Mucosa of descending colon (tissue), 3 donors: ENCODE results near the gene ITGB1. TPM values are rescaled to one million over a fixed set of nuclear protein-coding genes. Genes with fewer than 3 reads are reported as not detected.
"Not testable (repeated sequence)": the region's sequence is repeated elsewhere in the genome, so short reads cannot be mapped to it uniquely, and the experiment has no call there.

Experiments
- ATAC-seq: fragments of 200-7000 bp; cut with Tn5 transposase; one replicate; pipeline ENCODE4 v1.9.1; 2020; ENCODE audit warnings: mild to moderate bottlenecking, moderate library complexity
- DNase-seq, 3 donors: peaks; one replicate each; pipeline ENCODE4 v3.0.0-alpha.2; 2020
- H3K36me3 ChIP-seq: fragments of 200-600 bp; one replicate; pipeline ENCODE4 v1.8.0; 2021; ENCODE audit warnings: low read depth, mild to moderate bottlenecking
- H3K4me1 ChIP-seq: fragments of 200-600 bp; one replicate; pipeline ENCODE4 v1.8.0; 2021; ENCODE audit warnings: low read depth, mild to moderate bottlenecking
- H3K4me3 ChIP-seq: fragments of 200-600 bp; one replicate; pipeline ENCODE4 v1.8.0; 2021; ENCODE audit warnings: mild to moderate bottlenecking
- H3K9me3 ChIP-seq: fragments of 200-600 bp; one replicate; pipeline ENCODE4 v1.8.0; 2021; ENCODE audit warnings: mild to moderate bottlenecking
- intact Hi-C, 2 donors: fragments of 100-400 bp; cut with DNase I in 1 of 2; cut with micrococcal nuclease in 1 of 2; formaldehyde crosslinking; loops; one replicate each; pipeline versions ENCODE4 v1.11.0 to v1.11.1; 2022; cut with DNase I, micrococcal nuclease
- total RNA-seq, 3 donors: library from RNA; stranded (reverse); fragmentation: NEBNext Ultra II Directional in 2 of 3; extraction: Animal tissue kit (Norgen Biotek cat#: 25700) in 2 of 3; gene quantifications; one replicate each; pipeline versions ENCODE4 v1.2.1 to v1.2.4, GENCODE V29; 2021 to 2023
- TF ChIP-seq, protein P1 (sequence below): fragments of 200-600 bp; IDR thresholded peaks from one replicate; pipeline ENCODE4 v1.8.0; 2022; ENCODE audit warnings: antibody characterized with exemption, mild to moderate bottlenecking
- donor health status: DM: no; HTN: no; CAD: no; lungs with moderate emphysema.
- donor health status: DM: no; HTN: no; CAD: no.
- donor health status: DM: no; HTN: yes; CAD: no.

Gene ITGB1
- total RNA-seq, 3 donors from 2014 or later = 268 to 515 (median 274) TPM

DNA sequence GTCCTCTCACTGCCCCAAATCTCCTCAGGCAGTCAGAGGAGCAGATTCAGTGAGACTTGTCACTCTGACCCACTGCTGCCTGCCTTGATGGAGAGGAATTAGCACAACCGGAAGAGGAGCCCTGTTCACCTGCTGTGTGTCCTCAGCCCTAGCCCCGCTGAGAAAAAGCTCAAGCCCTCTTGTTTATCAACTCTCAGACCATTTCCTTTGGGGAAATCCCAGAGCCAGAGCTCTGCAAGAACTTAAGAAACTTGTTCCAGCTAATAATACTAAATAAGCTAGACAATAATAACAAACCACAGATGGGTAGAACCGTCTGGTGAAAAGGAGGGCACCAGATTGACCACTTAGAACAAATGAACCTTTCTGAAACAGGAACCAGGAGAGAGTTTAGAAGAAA is 37.7 kb upstream of the ITGB1 start:
- ATAC-seq = no peak

DNA sequence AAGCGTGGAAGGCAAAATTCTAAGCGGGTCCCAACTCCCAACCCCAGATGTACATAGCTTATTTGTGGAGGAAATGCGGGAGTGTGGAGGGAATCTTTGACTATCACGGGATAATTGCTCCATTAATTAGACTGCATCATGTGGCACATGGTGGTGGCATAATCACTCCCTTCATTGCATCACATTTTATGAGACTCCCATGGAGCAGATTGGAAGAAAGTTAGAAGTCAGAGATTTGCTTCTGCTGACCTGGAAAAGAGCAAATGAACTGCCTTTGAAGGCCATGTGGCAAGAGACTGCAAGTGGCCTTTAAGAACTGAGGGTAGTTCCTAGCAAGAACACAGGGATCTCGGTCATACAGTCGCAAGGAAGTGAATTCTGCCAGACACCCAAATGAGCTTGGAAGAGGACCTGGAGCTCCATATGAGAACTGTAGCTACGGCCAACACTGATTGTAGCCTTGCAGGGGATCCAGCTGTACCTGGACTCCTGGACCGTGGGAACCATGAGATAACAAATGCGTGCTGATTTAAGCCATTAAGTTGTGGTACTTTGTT is 37.1 kb upstream of the ITGB1 start:
- intact Hi-C loops = no loop called here
- ATAC-seq (no peak), DNase-seq (no peak)
- TF ChIP-seq, protein P1, sequence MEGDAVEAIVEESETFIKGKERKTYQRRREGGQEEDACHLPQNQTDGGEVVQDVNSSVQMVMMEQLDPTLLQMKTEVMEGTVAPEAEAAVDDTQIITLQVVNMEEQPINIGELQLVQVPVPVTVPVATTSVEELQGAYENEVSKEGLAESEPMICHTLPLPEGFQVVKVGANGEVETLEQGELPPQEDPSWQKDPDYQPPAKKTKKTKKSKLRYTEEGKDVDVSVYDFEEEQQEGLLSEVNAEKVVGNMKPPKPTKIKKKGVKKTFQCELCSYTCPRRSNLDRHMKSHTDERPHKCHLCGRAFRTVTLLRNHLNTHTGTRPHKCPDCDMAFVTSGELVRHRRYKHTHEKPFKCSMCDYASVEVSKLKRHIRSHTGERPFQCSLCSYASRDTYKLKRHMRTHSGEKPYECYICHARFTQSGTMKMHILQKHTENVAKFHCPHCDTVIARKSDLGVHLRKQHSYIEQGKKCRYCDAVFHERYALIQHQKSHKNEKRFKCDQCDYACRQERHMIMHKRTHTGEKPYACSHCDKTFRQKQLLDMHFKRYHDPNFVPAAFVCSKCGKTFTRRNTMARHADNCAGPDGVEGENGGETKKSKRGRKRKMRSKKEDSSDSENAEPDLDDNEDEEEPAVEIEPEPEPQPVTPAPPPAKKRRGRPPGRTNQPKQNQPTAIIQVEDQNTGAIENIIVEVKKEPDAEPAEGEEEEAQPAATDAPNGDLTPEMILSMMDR = no peak
- H3K36me3 ChIP-seq = no peaks in the 10 kb centered on the region
- no peaks in the 10 kb centered on the region for H3K4me1 ChIP-seq
- H3K9me3 ChIP-seq = no peaks in the 10 kb centered on the region
- no peak overlapping the region for H3K4me3 ChIP-seq

More for the DNA sequence above, 37.7 kb upstream of the ITGB1 start:
- Histone ChIP-seq H3K36me3 (no peaks in the 10 kb centered on the region), H3K4me3 (no peak overlapping the region), H3K4me1 (no peaks in the 10 kb centered on the region), H3K9me3 (no peaks in the 10 kb centered on the region)
- intact Hi-C loops = no loop called here
- DNase-seq = no peak
- TF ChIP-seq, protein P1 = no peak

DNA sequence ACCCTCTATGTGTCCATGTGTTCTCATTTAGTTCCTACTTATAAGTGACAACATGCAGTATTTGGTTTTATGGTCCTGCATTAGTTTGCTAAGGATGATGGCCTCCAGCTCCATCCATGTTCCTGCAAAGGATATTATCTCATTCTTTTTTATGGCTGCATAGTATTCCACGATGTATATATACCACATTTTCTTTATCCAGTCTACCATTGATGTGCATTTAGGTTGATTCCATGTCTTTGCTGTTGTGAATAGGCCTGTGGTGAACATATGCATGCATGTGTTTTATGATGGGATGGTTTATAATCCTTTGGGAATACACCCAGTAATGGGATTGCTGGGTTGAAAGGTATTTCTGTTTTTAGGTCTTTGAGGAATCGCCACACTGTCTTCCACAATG is 36.6 kb upstream of the ITGB1 start:
- DNase-seq, intact Hi-C loops, H3K4me3 ChIP-seq, H3K4me1 ChIP-seq, ATAC-seq, H3K9me3 ChIP-seq, H3K36me3 ChIP-seq: not testable (repeated sequence)

DNA sequence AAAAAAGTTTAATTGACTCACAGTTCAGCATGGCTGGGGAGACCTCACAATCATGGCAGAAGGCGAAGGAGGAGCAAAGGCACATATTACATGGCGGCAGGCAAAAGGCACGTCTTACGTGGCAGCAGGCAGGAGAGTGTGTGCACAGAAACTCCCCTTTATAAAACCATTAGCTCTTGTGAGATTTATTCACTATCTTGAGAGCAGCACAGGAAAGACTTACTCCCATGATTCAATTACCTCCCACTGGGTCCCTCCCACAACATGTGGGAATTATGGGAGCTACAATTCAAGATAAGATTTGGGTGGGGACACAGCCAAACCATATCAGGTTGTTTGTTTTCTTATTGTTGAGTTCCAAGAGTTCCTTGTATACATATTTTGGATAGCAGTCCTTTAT is 34.3 kb upstream of the ITGB1 start:
- DNase-seq, intact Hi-C loops, H3K36me3 ChIP-seq, ATAC-seq, H3K9me3 ChIP-seq, H3K4me1 ChIP-seq, H3K4me3 ChIP-seq: not testable (repeated sequence)

DNA sequence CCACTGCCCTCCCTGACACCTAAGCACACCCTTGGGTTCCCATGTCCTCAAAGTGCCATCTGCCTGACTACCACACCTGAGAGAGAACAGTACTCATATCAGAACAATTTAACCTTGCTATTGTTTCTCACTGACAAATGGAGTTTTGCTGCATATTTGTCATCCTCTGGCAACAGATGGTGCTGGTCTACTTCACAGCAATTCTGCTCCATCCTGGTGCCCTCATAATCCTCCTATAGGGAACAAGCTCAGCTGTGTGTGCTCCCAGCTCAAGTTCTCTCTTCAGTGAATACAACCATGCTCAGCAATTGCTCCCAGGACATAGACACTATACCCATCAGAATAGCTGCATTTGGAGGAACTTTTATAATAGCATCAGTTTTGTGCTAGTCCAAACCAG is 32.8 kb upstream of the ITGB1 start:
- TF ChIP-seq, protein P1 = no peak
- DNase-seq (no peak), ATAC-seq (no peak)
- Histone ChIP-seq H3K36me3 (no peaks in the 10 kb centered on the region), H3K4me3 (no peak overlapping the region), H3K9me3 (no peaks in the 10 kb centered on the region), H3K4me1 (no peaks in the 10 kb centered on the region)
- intact Hi-C loops = no loop called here

DNA sequence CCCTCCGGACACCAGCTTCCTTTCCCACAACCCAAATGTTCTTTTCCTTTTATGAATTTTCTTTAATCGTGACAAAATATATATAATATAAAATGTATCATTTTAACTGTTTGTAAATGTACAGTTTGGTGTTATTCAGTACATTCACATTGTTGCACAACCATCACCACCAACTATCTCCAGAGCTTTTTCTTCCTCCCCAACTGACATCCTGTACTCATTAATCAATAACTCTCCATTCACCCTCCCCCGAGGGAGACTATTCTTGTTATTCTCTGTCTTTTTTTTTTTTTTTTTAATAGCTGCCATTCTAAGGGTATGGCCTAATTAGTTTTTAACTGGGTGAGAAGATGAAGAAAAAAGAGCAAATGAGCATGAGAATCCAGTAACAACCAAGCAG is 30.6 kb upstream of the ITGB1 start:
- Histone ChIP-seq H3K36me3 (no peaks in the 10 kb centered on the region), H3K4me3 (no peak overlapping the region), H3K9me3 (no peaks in the 10 kb centered on the region), H3K4me1 (no peaks in the 10 kb centered on the region)
- TF ChIP-seq, protein P1 = no peak
- DNase-seq (no peak), ATAC-seq (no peak)
- intact Hi-C loops = no loop called here

DNA sequence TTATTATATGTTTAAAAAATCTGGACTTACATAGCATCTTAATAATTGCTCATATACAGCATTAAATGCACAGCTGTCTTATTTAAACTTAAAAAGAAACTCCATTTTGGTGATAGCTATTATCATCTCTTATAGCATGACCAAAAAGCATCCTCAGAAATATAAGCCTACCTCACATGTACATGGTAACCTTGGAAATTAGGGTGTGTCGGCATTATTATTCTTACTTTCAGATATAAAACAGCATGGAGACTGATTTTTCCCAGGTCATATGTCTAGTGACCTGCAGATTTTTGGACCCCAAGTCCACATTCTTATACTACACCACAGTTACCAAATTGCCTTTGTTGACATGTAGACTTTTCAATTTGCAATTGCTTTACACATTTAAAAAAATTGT is 29.1 kb upstream of the ITGB1 start:
- TF ChIP-seq, protein P1 = no peak
- ATAC-seq = no peak
- no peak for DNase-seq
- H3K9me3 ChIP-seq = no peaks in the 10 kb centered on the region
- H3K4me1 ChIP-seq = peaks cover 6% of the 10 kb centered on the region
- H3K4me3 ChIP-seq = no peak overlapping the region
- intact Hi-C loops = no loop called here
- no peaks in the 10 kb centered on the region for H3K36me3 ChIP-seq
